HG03066 (cell line): Measurements from ENCODE around the gene SCAMP2.
"Not testable (repeated sequence)": the region's sequence is repeated elsewhere in the genome, so short reads cannot be mapped to it uniquely, and the experiment has no call there.

Experiments used
- ATAC-seq: cut with Tn5 transposase; IDR thresholded peaks from one replicate; pipeline ENCODE4 v1.9.1; 2021; ENCODE audit warnings: low read depth; ENCODE audit not compliant: unreplicated experiment

SCAMP2 gene

DNA sequence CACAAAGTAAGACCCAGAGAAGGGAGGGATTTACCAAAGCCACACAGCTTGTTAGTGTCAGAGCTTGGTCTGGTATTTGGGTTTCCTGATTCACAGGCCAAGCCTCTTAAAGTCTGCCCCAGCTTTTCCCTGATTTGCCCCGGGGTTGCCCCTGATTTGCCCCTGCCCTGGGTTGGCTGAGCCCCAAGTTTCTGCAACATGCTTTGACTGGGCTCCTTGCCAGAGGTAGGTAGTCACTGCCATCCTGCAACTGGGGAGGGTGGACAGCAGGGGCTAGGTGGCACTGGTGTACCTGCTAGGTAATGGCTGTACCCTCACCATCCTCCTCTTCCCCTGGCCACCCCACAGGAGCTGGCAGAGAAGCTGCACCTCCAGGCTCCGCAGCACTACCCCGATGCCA is 19.1 kb upstream of the SCAMP2 start:
- no peak for ATAC-seq

DNA sequence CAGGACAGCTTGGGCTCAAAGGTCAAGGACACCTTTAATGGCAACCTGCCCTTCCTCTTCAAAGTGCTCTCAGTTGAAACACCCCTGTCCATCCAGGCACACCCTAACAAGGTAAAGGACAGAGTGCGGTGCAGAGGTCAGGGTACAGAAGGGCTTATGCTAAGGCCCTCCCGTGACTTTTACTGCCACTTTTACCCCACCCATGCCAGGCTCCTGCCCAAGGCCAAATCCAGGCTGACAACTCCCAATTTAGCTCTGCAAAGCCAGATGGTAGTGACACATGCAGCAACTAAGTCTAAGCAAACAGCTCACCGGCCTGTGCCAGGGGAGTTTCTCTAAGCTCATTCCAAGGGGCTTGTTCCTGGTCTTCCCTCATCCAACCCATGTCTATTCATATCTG is 18.3 kb upstream of the SCAMP2 start:
- ATAC-seq: no peak

- ATAC-seq: no peak
These were observed 17.4 kb upstream of the SCAMP2 start for GRCh38 chr15:74890665-74890960.

- ATAC-seq: peak; percentile 84
These were observed 16.9 kb upstream of the SCAMP2 start, which contains the start of gene MPI for GRCh38 chr15:74889883-74890664. Gene MPI (plus strand): TSS chr15:74890042. CDS start chr15:74890074, 32 bp downstream.

GRCh38 chr15:74889390-74889882 is 16.3 kb upstream of the SCAMP2 start:
- ATAC-seq: no peak

DNA sequence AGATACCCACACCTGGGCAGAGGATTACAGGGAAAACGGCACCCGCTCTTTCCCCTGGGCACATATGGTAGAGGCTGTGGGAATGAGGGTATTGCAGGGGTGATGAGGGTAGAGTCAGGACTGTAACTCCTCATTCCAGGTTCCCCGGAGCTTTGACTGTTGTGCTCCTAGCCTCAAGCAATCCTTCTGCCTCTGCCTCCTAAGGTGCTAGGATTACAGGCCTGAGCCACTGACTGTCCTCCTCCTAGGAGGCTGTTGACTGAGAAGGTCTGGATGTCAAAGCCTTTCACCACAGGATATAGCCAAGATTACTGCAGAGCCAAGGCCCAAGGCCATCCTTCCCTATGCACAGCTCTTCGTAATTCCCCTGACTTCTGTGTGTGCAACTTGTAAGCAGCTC is 15.6 kb upstream of the SCAMP2 start:
- no peak for ATAC-seq

- ATAC-seq: not testable (repeated sequence)
These were observed 14.5 kb upstream of the SCAMP2 start for GRCh38 chr15:74887537-74888193.

DNA sequence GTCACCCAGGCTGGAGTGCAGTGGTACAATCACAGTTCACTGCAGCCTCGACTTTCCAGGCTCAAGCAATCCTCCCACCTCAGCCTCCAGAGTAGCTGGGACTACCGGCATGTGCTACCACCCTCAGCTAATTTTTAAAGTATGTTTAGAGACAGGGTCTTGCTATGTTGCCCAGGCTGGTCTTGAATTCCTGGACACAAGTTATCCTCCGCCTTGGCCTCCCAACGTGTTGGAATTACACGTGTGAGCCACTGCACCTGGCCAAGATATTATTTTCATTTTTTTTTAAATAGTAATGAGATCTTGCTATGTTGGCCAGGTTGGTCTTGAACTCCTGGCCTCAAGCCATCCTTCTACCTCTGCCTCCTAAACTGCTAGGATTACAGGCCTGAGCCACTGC is 12.3 kb upstream of the SCAMP2 start:
- ATAC-seq: no peak

- ATAC-seq: no peak
These were observed 11.5 kb upstream of the SCAMP2 start for GRCh38 chr15:74884428-74885223.

GRCh38 chr15:74882528-74882927 is 9.4 kb upstream of the SCAMP2 start:
- no peak for ATAC-seq

GRCh38 chr15:74878273-74878672 is 5.1 kb upstream of the SCAMP2 start:
- ATAC-seq: no peak

- no peak for ATAC-seq
These were observed 725 bp upstream of the SCAMP2 start for GRCh38 chr15:74873756-74874424.

DNA sequence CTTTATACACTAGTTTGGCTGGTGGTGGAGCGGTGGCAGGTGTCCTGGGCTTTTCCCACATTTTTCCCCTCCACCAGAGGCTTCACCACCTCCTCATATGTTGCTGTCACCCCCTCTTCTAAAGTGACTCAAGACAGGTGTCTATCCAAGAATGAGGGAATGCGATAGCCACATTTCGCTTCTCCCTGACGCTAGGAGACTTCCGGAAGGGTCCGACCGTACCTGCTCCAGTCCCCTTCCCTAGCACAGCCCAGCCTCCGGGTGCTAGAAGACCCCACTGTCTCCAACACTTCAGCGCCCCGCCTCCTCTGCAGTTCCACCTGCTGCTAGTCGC is 496 bp downstream of the SCAMP2 start:
- ATAC-seq: no peak

DNA sequence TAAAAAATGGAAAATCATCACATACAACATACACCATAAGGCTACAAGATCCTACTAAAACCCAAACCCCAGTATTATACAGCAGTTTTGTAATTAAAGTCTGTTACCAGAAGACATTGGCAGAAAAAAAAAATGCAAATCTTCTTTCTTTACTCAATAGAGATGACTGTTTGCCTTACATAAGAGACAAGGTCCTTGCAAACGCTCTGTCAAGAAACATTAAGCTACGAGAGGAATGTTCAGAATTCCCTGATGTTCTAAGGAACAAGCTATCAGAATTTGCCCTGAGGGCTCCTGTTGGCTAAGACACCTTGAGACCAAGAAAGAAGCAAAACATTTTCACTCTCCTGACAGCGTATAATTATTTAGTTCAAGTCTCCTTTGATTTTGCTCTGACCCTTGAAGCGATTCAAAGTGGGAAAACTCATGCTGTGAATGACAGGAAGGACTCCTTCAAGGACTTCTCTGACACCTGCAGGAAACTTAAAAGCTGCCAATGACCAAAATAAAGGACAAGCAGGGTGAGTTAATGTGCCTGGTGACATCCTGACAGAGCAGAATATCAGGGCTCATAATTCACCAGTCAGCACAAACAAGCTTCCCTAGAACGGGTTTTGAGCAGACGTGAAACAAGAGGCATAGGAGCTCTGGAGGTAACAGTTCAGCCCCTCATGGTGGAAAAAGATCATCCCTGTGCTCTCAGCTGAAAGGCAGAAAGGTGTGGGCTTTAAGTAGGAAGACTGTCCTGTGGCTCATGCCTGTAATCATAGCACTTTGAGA is 2.5 kb downstream of the SCAMP2 start:
- no peak for ATAC-seq

DNA sequence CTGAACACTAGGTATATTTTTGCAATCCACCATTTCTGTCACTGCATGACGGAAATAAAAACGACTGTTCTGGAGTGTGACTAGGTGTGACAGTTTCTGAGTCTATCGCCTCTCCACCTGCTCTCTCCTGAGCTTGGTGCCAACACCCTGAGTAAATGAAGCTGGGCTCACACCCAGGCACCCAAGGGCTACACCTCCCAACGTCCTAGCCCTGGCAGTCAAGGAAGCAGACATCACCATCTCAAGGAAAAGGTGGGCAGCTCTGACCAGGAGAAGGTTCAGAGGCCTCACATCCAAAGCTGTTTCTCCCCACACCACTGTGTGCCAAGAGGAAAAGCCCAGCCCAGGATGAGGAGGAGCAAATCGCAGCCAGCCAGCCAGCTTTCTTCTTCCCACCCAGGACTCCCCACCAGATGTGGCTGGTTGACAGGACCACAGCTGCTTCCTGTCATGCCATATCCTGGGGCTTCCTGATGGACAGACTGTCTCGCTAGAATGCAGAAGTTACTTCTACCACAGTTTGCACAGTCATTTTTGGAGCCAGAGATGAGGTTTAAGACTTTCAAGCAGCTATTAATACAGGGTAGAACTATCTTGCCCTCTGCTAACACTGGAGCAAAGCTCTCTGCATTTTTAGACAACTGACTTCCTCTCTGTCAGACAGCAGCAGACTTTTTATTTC is 3.3 kb downstream of the SCAMP2 start:
- peak; percentile 42 for ATAC-seq

DNA sequence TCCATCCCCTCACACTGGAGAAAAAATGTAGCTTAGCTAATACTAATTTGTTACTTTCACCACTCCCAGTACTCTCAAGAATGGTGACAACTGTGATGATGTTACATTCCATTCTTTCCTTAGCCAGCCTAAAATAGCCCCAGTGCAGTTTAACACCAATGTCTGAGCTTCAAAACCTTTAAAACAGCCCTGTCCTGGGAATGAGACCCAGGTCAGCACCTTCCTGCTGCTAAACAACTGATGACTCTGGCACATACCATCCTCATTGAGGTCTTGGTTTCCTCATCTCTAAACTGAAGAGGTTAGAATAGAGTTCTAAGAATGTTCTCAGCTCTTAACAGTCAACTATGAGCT is 3.8 kb downstream of the SCAMP2 start:
- ATAC-seq: no peak

GRCh38 chr15:74868059-74868458 is 5.1 kb downstream of the SCAMP2 start:
- ATAC-seq: no peak

DNA sequence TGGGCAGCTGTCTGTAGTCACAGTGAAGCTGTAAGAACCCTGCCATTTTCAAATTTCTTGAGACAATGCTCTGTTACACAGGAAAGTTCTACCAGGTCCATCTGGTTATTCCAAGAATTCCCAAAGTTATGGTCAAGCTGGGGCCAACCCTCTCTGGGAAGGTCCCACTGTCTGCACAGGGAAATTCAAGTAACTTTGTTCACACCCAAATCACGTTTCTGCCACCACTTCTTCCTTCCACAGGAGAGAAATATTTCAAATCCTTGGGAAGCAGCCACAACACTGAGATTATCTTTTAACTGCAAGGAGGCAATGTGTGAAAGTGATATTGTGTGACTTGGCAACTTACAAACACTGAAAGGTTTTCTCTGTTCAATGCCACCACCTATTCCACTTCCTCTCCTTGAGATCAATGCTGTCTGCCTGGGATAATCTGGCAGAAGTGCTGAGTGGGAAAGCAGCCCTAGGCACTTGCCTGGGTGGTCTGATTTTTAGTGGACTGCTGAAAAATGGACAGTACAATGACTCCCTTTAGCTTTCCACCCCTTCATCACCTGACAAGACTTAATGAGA is 5.6 kb downstream of the SCAMP2 start:
- ATAC-seq: no peak

- no peak for ATAC-seq
These were observed 7.1 kb downstream of the SCAMP2 start for GRCh38 chr15:74866090-74866489.
